Sigmoid colon (tissue), 4 donors: ENCODE data around the gene SPAG16.

Source experiments
- CTCF ChIP-seq, 4 experiments: fragments of 450-650 bp in 3 of 4; fragments of 200-600 bp in 1 of 4; IDR thresholded peaks; one replicate each; pipeline ENCODE4 v1.5.1; 2016 to 2019; ENCODE audit warnings: antibody characterized with exemption in 4 of 4, mild to moderate bottlenecking in 3 of 4, moderate library complexity in 2 of 4
- EP300 ChIP-seq, 4 donors: sonication (generic); formaldehyde crosslinking; IDR thresholded peaks; one replicate each; pipeline ENCODE4 v1.6.1; 2017; ENCODE audit warnings: antibody characterized with exemption in 4 of 4
- POLR2A ChIP-seq, 2 donors: fragments of 450-650 bp; IDR thresholded peaks; one replicate each; pipeline ENCODE4 v1.6.1; 2016; ENCODE audit warnings: antibody characterized with exemption in 2 of 2, mild to moderate bottlenecking in 2 of 2, moderate library complexity in 2 of 2
- POLR2AphosphoS5 ChIP-seq, 4 donors: sonication (generic); formaldehyde crosslinking; IDR thresholded peaks; one replicate each; pipeline ENCODE4 v1.6.1; 2017; ENCODE audit warnings: antibody characterized with exemption in 4 of 4

GRCh38 chr2:213710164-213710563 lies 425.9 kb downstream of the SPAG16 start:
- no peak for TF ChIP-seq CTCF (IDR thresholded peaks at IDR 0.05)
- TF ChIP-seq POLR2A (IDR thresholded peaks at IDR 0.05) = no peak
- no peak for TF ChIP-seq EP300 (IDR thresholded peaks at IDR 0.05)
- no peak for TF ChIP-seq POLR2AphosphoS5 (IDR thresholded peaks at IDR 0.05)
